ENCODE measurements around the gene ETS1. TPM values are rescaled to one million over a fixed set of nuclear protein-coding genes. Genes with fewer than 3 reads are reported as not detected.

Gene ETS1
- total RNA-seq, 1 donor from 2014 or later, result 169 TPM

GRCh38 chr11:128505449-128506065, 81.8 kb downstream of the ETS1 start:
- no peak for DNase-seq (ENCODE audit: extremely low read depth, low read depth, low spot score)

- DNase-seq (ENCODE audit: extremely low read depth, low read depth, low spot score), result no peak
Observed at GRCh38 chr11:128504486-128504885, 82.9 kb downstream of the ETS1 start.

GRCh38 chr11:128503245-128503991, 83.9 kb downstream of the ETS1 start:
- no peak for DNase-seq (ENCODE audit: extremely low read depth, low read depth, low spot score)

- no peak for DNase-seq (ENCODE audit: extremely low read depth, low read depth, low spot score)
Observed at GRCh38 chr11:128502726-128503125, 84.6 kb downstream of the ETS1 start.

- DNase-seq (ENCODE audit: extremely low read depth, low read depth, low spot score), result peak; percentile 87
Observed at GRCh38 chr11:128501632-128502549, 85.5 kb downstream of the ETS1 start.

GRCh38 chr11:128501008-128501407, 86.3 kb downstream of the ETS1 start:
- no peak for DNase-seq (ENCODE audit: extremely low read depth, low read depth, low spot score)

- DNase-seq (ENCODE audit: extremely low read depth, low read depth, low spot score), result no peak
Observed at GRCh38 chr11:128500493-128500892, 86.9 kb downstream of the ETS1 start.

- DNase-seq (ENCODE audit: extremely low read depth, low read depth, low spot score), result no peak
Observed at GRCh38 chr11:128499613-128500253, 87.6 kb downstream of the ETS1 start.

GRCh38 chr11:128498721-128499245, 88.6 kb downstream of the ETS1 start:
- no peak for DNase-seq (ENCODE audit: extremely low read depth, low read depth, low spot score)

- no peak for DNase-seq (ENCODE audit: extremely low read depth, low read depth, low spot score)
Observed at GRCh38 chr11:128497776-128498095, 89.6 kb downstream of the ETS1 start.

- no peak for DNase-seq (ENCODE audit: extremely low read depth, low read depth, low spot score)
Observed at GRCh38 chr11:128497061-128497775, 90.1 kb downstream of the ETS1 start.

GRCh38 chr11:128496692-128497060, 90.7 kb downstream of the ETS1 start:
- no peak for DNase-seq (ENCODE audit: extremely low read depth, low read depth, low spot score)

GRCh38 chr11:128496249-128496648, 91.1 kb downstream of the ETS1 start:
- no peak for DNase-seq (ENCODE audit: extremely low read depth, low read depth, low spot score)

GRCh38 chr11:128494418-128495332, 92.7 kb downstream of the ETS1 start:
- DNase-seq (ENCODE audit: extremely low read depth, low read depth, low spot score), result no peak

GRCh38 chr11:128493570-128493965, 93.8 kb downstream of the ETS1 start:
- no peak for DNase-seq (ENCODE audit: extremely low read depth, low read depth, low spot score)

GRCh38 chr11:128492903-128493569, 94.3 kb downstream of the ETS1 start:
- DNase-seq (ENCODE audit: extremely low read depth, low read depth, low spot score), result no peak

GRCh38 chr11:128492461-128492860, 94.9 kb downstream of the ETS1 start:
- no peak for DNase-seq (ENCODE audit: extremely low read depth, low read depth, low spot score)

GRCh38 chr11:128491195-128491936, 96.0 kb downstream of the ETS1 start:
- no peak for DNase-seq (ENCODE audit: extremely low read depth, low read depth, low spot score)

Data from glomerular endothelial cell (primary cell).